ENCODE results near the gene TMC7.

TMC7 gene

GRCh38 chr16:19089410-19089955, 105.7 kb downstream of the TMC7 start:
- no peak overlapping the region for H3K4me3 ChIP-seq (ENCODE audit: low read depth, low read length)
- no peak for DNase-seq (ENCODE audit: low read depth)
- TF ChIP-seq CTCF (IDR thresholded peaks at IDR 0.05; ENCODE audit: control insufficient read depth, extremely low read depth, insufficient read depth): no peak

- no peak overlapping the region for H3K4me3 ChIP-seq (ENCODE audit: low read depth, low read length)
- DNase-seq (ENCODE audit: low read depth): no peak
- no peak for TF ChIP-seq CTCF (IDR thresholded peaks at IDR 0.05; ENCODE audit: control insufficient read depth, extremely low read depth, insufficient read depth)
Observed at GRCh38 chr16:19090916-19091315, 107.2 kb downstream of the TMC7 start.

- H3K4me3 ChIP-seq (ENCODE audit: low read depth, low read length): no peak overlapping the region
- TF ChIP-seq CTCF (IDR thresholded peaks at IDR 0.05; ENCODE audit: control insufficient read depth, extremely low read depth, insufficient read depth): no peak
- DNase-seq (ENCODE audit: low read depth): no peak
Observed at GRCh38 chr16:19092653-19093410, 109.1 kb downstream of the TMC7 start.

GRCh38 chr16:19093631-19094541, 110.2 kb downstream of the TMC7 start:
- no peak for TF ChIP-seq CTCF (IDR thresholded peaks at IDR 0.05; ENCODE audit: control insufficient read depth, extremely low read depth, insufficient read depth)
- H3K4me3 ChIP-seq (ENCODE audit: low read depth, low read length): no peak overlapping the region
- DNase-seq (ENCODE audit: low read depth): no peak

GRCh38 chr16:19094542-19095365, 111.0 kb downstream of the TMC7 start:
- DNase-seq (ENCODE audit: low read depth): no peak
- H3K4me3 ChIP-seq (ENCODE audit: low read depth, low read length): no peak overlapping the region
- TF ChIP-seq CTCF (IDR thresholded peaks at IDR 0.05; ENCODE audit: control insufficient read depth, extremely low read depth, insufficient read depth): no peak

GRCh38 chr16:19095654-19096053, 111.9 kb downstream of the TMC7 start:
- no peak overlapping the region for H3K4me3 ChIP-seq (ENCODE audit: low read depth, low read length)
- DNase-seq (ENCODE audit: low read depth): no peak
- no peak for TF ChIP-seq CTCF (IDR thresholded peaks at IDR 0.05; ENCODE audit: control insufficient read depth, extremely low read depth, insufficient read depth)
